Endothelial cell of umbilical vein (primary cell): Measurements from ENCODE around the gene PPP1R9B. TPM values are rescaled to one million over a fixed set of nuclear protein-coding genes. Genes with fewer than 3 reads are reported as not detected.

Experiments
- BruUV-seq: library from RNA; stranded (reverse); fragments of 400-500 nt; replicated peaks from 2 replicates; lab custom pipeline; 2021; lab: Mats Ljungman, UMichigan
- CTCF ChIA-PET: fragments of 300-600, 350-600 bp; sonication (Branson Sonifier 250); formaldehyde crosslinking; loops from one replicate; lab custom pipeline; 2021; ENCODE audit warnings: antibody characterized with exemption, inconsistent platforms; lab: Charles Lee
- POLR2A ChIA-PET: fragments of 300-600, 350-600 bp; sonication (Branson Sonifier 250); formaldehyde crosslinking; loops from one replicate; lab custom pipeline; 2021; ENCODE audit warnings: antibody characterized with exemption, inconsistent platforms; lab: Charles Lee
- DNase-seq: peaks from one replicate; pipeline ENCODE4 v3.0.0-alpha.2; 2011; ENCODE audit warnings: low read depth, low spot score
- FAIRE-seq: peaks from 2 replicates; lab custom pipeline; 2011; peaks lifted over from hg19 to GRCh38; lab: Jason Lieb, UNC
- H2AFZ ChIP-seq: 2 replicates; pipeline ENCODE4 v1.6.0; 2012; ENCODE audit warnings: low read depth, low read length, control low read depth, inconsistent platforms
- H3K27ac ChIP-seq: 2 replicates; pipeline ENCODE4 v1.5.1; 2011; ENCODE audit warnings: low read depth, mild to moderate bottlenecking, control low read depth, low read length, moderate library complexity; ENCODE audit not compliant: insufficient read depth
- H3K27me3 ChIP-seq, 2 experiments: 2 replicates each; pipeline versions ENCODE4 v1.6.0 to v1.6.1; 2011; ENCODE audit warnings: low read length in 2 of 2, mixed read lengths in 1 of 2; ENCODE audit not compliant: control insufficient read depth in 2 of 2, insufficient read depth in 2 of 2
- H3K36me3 ChIP-seq, 2 experiments: 2 replicates in 1 of 2; 3 replicates in 1 of 2; pipeline ENCODE4 v1.5.1; 2011; ENCODE audit warnings: low read length in 2 of 2, mild to moderate bottlenecking in 1 of 2, moderate library complexity in 1 of 2; ENCODE audit not compliant: control insufficient read depth in 2 of 2, insufficient read depth in 2 of 2; ENCODE audit errors: extremely low read depth in 1 of 2
- H3K4me1 ChIP-seq: 3 replicates; pipeline ENCODE4 v1.5.1; 2011; ENCODE audit warnings: mild to moderate bottlenecking, low read length; ENCODE audit not compliant: control insufficient read depth, insufficient read depth; ENCODE audit errors: extremely low read depth
- H3K4me2 ChIP-seq: 2 replicates; pipeline ENCODE4 v1.6.1; 2011; ENCODE audit warnings: low read length, control low read depth, mixed read lengths; ENCODE audit not compliant: insufficient read depth
- H3K4me3 ChIP-seq, 3 experiments: fragments of 200-600 bp in 1 of 3; sonication (generic), shearing (Covaris generic) in 1 of 3; replicated peaks in 1 of 3; 2 replicates each; pipeline ENCODE4 v1.5.1; 2011 to 2016; ENCODE audit warnings: control low read depth in 3 of 3, low read length in 3 of 3, mild to moderate bottlenecking in 2 of 3, inconsistent platforms in 1 of 3, low read depth in 1 of 3, moderate library complexity in 1 of 3; ENCODE audit not compliant: insufficient read depth in 1 of 3
- H3K79me2 ChIP-seq: 2 replicates; pipeline ENCODE4 v1.6.0; 2012; ENCODE audit warnings: low read length, inconsistent platforms; ENCODE audit not compliant: control insufficient read depth, insufficient read depth
- H3K9ac ChIP-seq: replicated peaks from 2 replicates; pipeline ENCODE3; 2011; ENCODE audit warnings: low read length, control low read depth; ENCODE audit not compliant: insufficient read depth; ENCODE audit errors: extremely low read depth
- H3K9me1 ChIP-seq: replicated peaks from 3 replicates; pipeline ENCODE4 v1.6.0; 2011; ENCODE audit warnings: mild to moderate bottlenecking, low read length; ENCODE audit not compliant: control insufficient read depth, insufficient read depth; ENCODE audit errors: extremely low read depth
- H3K9me3 ChIP-seq: replicated peaks from 2 replicates; pipeline ENCODE4 v1.5.1; 2012; ENCODE audit warnings: low read length, inconsistent platforms; ENCODE audit not compliant: control insufficient read depth, insufficient read depth
- H4K20me1 ChIP-seq: replicated peaks from 2 replicates; pipeline ENCODE3; 2011; ENCODE audit warnings: mild to moderate bottlenecking, low read length; ENCODE audit not compliant: control insufficient read depth, insufficient read depth; ENCODE audit errors: extremely low read depth
- EZH2 ChIP-seq: IDR thresholded peaks from 2 replicates; pipeline ENCODE4 v1.6.1; 2012; ENCODE audit warnings: borderline replicate concordance, low read depth, mild to moderate bottlenecking, moderate library complexity, low read length, inconsistent platforms; ENCODE audit not compliant: severe bottlenecking
- FOS ChIP-seq: IDR thresholded peaks from 2 replicates; pipeline ENCODE4 v1.6.1; 2011; ENCODE audit warnings: mild to moderate bottlenecking, low read length, moderate library complexity, borderline replicate concordance; ENCODE audit not compliant: insufficient read depth
- GATA2 ChIP-seq: IDR thresholded peaks from 2 replicates; pipeline ENCODE4 v1.7.0; 2011; ENCODE audit warnings: low read depth, mild to moderate bottlenecking, moderate library complexity, mixed read lengths, low read length; ENCODE audit not compliant: insufficient read length, insufficient read depth
- JUN ChIP-seq: IDR thresholded peaks from 2 replicates; pipeline ENCODE4 v1.6.1; 2011; ENCODE audit warnings: borderline replicate concordance, low read depth; ENCODE audit not compliant: insufficient read length, insufficient read depth
- MYC ChIP-seq: IDR thresholded peaks from one replicate; pipeline ENCODE4 v1.6.1; 2011; ENCODE audit warnings: mild to moderate bottlenecking, low read depth, low read length
- POLR2A ChIP-seq: IDR thresholded peaks from 2 replicates; pipeline ENCODE4 v1.6.1; 2012; ENCODE audit warnings: low read depth, mild to moderate bottlenecking, control low read depth, low read length
- POLR2AphosphoS5 ChIP-seq: IDR thresholded peaks from 2 replicates; pipeline ENCODE4 v1.6.1; 2012; ENCODE audit warnings: low read depth, mild to moderate bottlenecking, control low read depth, low read length, moderate library complexity; ENCODE audit not compliant: insufficient read depth
- dilution Hi-C: fragments of 300-500 bp; cut with MboI; formaldehyde crosslinking; loops from one replicate; pipeline ENCODE4 v1.15.0; 2019; ENCODE audit warnings: low sequenced_read_pairs; ENCODE audit not compliant: extremely low pct_ligation_motif_present
- intact Hi-C: fragments of 100-400 bp; cut with micrococcal nuclease; formaldehyde crosslinking; loops from one replicate; pipeline ENCODE4 v1.10.0; 2022
- polyA plus RNA-seq, 4 experiments: library from polyadenylated mRNA; depleted of rRNA in 3 of 4; stranded (reverse) in 3 of 4; unstranded in 1 of 4; fragments of >200 nt; gene quantifications; 2 replicates each; pipeline versions ENCODE4 v1.2.1 to v1.2.3, GENCODE V29; 2011 to 2012; ENCODE audit warnings: missing spikeins in 1 of 4
- total RNA-seq: library from RNA; stranded (reverse); gene quantifications from 2 replicates; pipeline ENCODE4 v1.2.3, GENCODE V29; 2021
- TF ChIP-seq, protein P1 (sequence below): IDR thresholded peaks from 2 replicates; pipeline ENCODE4 v1.6.1; 2011; ENCODE audit not compliant: insufficient read depth, insufficient read length
- TF ChIP-seq, protein P2 (sequence below), 2 donors: IDR thresholded peaks; 1 replicate in 1 of 2; 2 replicates in 1 of 2; pipeline ENCODE4 v1.5.1; 2011; ENCODE audit warnings: low read length in 2 of 2, mild to moderate bottlenecking in 2 of 2, moderate library complexity in 2 of 2, control low read depth in 1 of 2, inconsistent platforms in 1 of 2, low read depth in 1 of 2; ENCODE audit not compliant: insufficient read depth in 1 of 2; ENCODE audit errors: extremely low read depth in 1 of 2

Gene PPP1R9B
- total and polyA plus RNA-seq, 2 donors (not counting 3 experiments of a cell fraction or from before 2014, with no cell fraction given) = 20.1 to 60.2 TPM

DNA sequence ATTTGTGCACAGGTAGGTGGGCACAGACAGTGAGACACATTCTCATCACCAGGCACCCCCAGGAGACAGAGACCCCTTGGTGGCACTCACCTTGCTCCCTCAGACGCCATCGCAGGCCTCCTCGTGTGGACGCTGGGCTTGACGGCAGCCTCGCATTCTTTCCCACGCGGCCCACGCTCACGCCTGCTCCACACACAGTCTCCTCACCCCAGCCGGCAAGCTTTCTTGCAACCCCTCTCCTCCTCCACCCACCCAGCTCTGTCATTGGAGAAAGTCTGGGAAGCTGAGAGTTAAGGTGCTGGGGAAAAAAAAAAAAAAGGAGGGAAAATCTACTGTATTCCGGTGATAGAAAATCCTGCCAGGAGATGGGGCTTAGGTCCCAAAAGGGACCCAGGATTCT is 30.1 kb upstream of the PPP1R9B start:
- no peaks in the 10 kb centered on the region for H3K9me3 ChIP-seq
- intact Hi-C loops (no loop called here), dilution Hi-C loops (no loop called here)
- H2AFZ ChIP-seq = no peak overlapping the region
- H3K79me2 ChIP-seq = no peaks in the 10 kb centered on the region
- no peak overlapping the region for H3K27ac ChIP-seq
- peaks cover 12% of the 10 kb centered on the region for H3K4me1 ChIP-seq
- no peaks in the 10 kb centered on the region for H4K20me1 ChIP-seq
- H3K36me3 ChIP-seq = no peaks in the 10 kb centered on the region
- no peak overlapping the region for H3K4me3 ChIP-seq
- H3K4me2 ChIP-seq = no peak overlapping the region
- H3K27me3 ChIP-seq = no peaks in the 10 kb centered on the region
- DNase-seq (no peak), FAIRE-seq (no peak)
- no peak overlapping the region for H3K9ac ChIP-seq
- BruUV-seq = no TSS peak
- no peaks in the 10 kb centered on the region for H3K9me1 ChIP-seq
- POLR2A ChIA-PET = no interaction called here
- TF ChIP-seq POLR2A = no peak
- TF ChIP-seq JUN = no peak
- TF ChIP-seq, protein P1, sequence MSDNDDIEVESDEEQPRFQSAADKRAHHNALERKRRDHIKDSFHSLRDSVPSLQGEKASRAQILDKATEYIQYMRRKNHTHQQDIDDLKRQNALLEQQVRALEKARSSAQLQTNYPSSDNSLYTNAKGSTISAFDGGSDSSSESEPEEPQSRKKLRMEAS = no peak
- TF ChIP-seq POLR2AphosphoS5 = no peak
- no peak for TF ChIP-seq GATA2
- no peak for TF ChIP-seq MYC
- TF ChIP-seq EZH2 = no peak
- TF ChIP-seq, protein P2, sequence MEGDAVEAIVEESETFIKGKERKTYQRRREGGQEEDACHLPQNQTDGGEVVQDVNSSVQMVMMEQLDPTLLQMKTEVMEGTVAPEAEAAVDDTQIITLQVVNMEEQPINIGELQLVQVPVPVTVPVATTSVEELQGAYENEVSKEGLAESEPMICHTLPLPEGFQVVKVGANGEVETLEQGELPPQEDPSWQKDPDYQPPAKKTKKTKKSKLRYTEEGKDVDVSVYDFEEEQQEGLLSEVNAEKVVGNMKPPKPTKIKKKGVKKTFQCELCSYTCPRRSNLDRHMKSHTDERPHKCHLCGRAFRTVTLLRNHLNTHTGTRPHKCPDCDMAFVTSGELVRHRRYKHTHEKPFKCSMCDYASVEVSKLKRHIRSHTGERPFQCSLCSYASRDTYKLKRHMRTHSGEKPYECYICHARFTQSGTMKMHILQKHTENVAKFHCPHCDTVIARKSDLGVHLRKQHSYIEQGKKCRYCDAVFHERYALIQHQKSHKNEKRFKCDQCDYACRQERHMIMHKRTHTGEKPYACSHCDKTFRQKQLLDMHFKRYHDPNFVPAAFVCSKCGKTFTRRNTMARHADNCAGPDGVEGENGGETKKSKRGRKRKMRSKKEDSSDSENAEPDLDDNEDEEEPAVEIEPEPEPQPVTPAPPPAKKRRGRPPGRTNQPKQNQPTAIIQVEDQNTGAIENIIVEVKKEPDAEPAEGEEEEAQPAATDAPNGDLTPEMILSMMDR (IDR thresholded peaks at IDR 0.05; ENCODE audit: extremely low read depth in 1 of 2, insufficient read depth in 1 of 2, low read depth in 1 of 2, low read length in 2 of 2) = no peak
- TF ChIP-seq FOS = no peak
- CTCF ChIA-PET = interaction anchor here (1.4 to 1.6 kb wide), 2 partner anchors 11 to 20 kb away, joined by 4 read pairs; no protein-coding TSS in a partner anchor
